HCT116 (cell line): Measurements from ENCODE around the gene C1orf185. TPM values are rescaled to one million over a fixed set of nuclear protein-coding genes. Genes with fewer than 3 reads are reported as not detected.

Experiments used
- ATAC-seq: fragments of 200-7000 bp; cut with Tn5 transposase; 2 replicates; pipeline ENCODE4 v1.9.1; 2020; ENCODE audit warnings: mild to moderate bottlenecking, moderate library complexity
- BruUV-seq: library from RNA; stranded (reverse); fragments of 400-500 nt; replicated peaks from 2 replicates; lab custom pipeline; 2021; lab: Mats Ljungman, UMichigan
- CTCF ChIA-PET: fragments of 300-600 bp; sonication (Branson Sonifier 250); formaldehyde crosslinking; loops from one replicate; lab custom pipeline; 2021; ENCODE audit warnings: antibody characterized with exemption; lab: Charles Lee
- POLR2A ChIA-PET: fragments of 300-600, 350-600 bp; sonication (Branson Sonifier 250); formaldehyde crosslinking; loops from one replicate; lab custom pipeline; 2021; ENCODE audit warnings: antibody characterized with exemption; lab: Charles Lee
- RAD21 ChIA-PET, 2 experiments: fragments of 300-600 bp; sonication (Branson Sonifier 250); formaldehyde crosslinking; loops; one replicate each; lab custom pipeline; 2023; ENCODE audit warnings: low total read pairs in 2 of 2; ENCODE audit not compliant: uncharacterized antibody in 2 of 2, unreplicated experiment in 2 of 2, low non-redundant PET in 1 of 2; lab: Charles Lee
- DNase-seq: peaks from one replicate; pipeline ENCODE4 v3.0.0-alpha.2; 2010; ENCODE audit warnings: low read depth, low spot score
- H2AFZ ChIP-seq: fragments of 200-600 bp; shearing (Covaris generic), sonication (generic); 2 replicates; pipeline ENCODE4 v1.6.1; 2017; ENCODE audit warnings: low read depth, mixed run types, mixed read lengths, antibody characterized with exemption, low read length; ENCODE audit not compliant: poor library complexity, severe bottlenecking
- H3K27ac ChIP-seq: 2 replicates; pipeline ENCODE4 v1.5.1; 2012; ENCODE audit warnings: low read depth, low read length
- H3K27me3 ChIP-seq: fragments of 200-600 bp; sonication (generic); 2 replicates; pipeline ENCODE4 v1.6.1; 2016; ENCODE audit warnings: mixed run types, low read length, mixed read lengths; ENCODE audit not compliant: insufficient read depth
- H3K36me3 ChIP-seq, 2 experiments: fragments of 200-500 bp in 1 of 2; fragments of 200-600 bp in 1 of 2; sonication (Bioruptor generic) in 1 of 2; sonication (generic) in 1 of 2; 2 replicates each; pipeline versions ENCODE4 v1.5.1 to v1.6.1; 2014 to 2016; ENCODE audit warnings: low read length in 2 of 2, inconsistent platforms in 1 of 2, mixed read lengths in 1 of 2, mixed run types in 1 of 2; ENCODE audit not compliant: insufficient read depth in 2 of 2, control insufficient read depth in 1 of 2
- H3K4me1 ChIP-seq, 2 experiments: fragments of 200-600 bp in 1 of 2; sonication (generic) in 1 of 2; 2 replicates each; pipeline versions ENCODE4 v1.5.1 to v1.6.1; 2012 to 2017; ENCODE audit warnings: low read length in 2 of 2, inconsistent platforms in 1 of 2, mild to moderate bottlenecking in 1 of 2, mixed read lengths in 1 of 2, mixed run types in 1 of 2, moderate library complexity in 1 of 2; ENCODE audit not compliant: insufficient read depth in 2 of 2, control insufficient read depth in 1 of 2
- H3K4me2 ChIP-seq: fragments of 200-600 bp; sonication (generic); 2 replicates; pipeline ENCODE4 v1.6.1; 2017; ENCODE audit warnings: mixed run types, low read length, mixed read lengths
- H3K4me3 ChIP-seq, 2 experiments: fragments of 200-600 bp in 1 of 2; sonication (generic) in 1 of 2; replicated peaks in 1 of 2; 2 replicates each; pipeline ENCODE4 v1.5.1; 2011 to 2016; ENCODE audit warnings: low read length in 2 of 2, control low read depth in 1 of 2, low read depth in 1 of 2, mild to moderate bottlenecking in 1 of 2, mixed read lengths in 1 of 2, mixed run types in 1 of 2
- H3K79me2 ChIP-seq: fragments of 200-600 bp; sonication (generic); 2 replicates; pipeline ENCODE4 v1.6.1; 2017; ENCODE audit warnings: mild to moderate bottlenecking, mixed run types, low read length, moderate library complexity, mixed read lengths; ENCODE audit not compliant: insufficient read depth
- H3K9ac ChIP-seq: fragments of 200-600 bp; sonication (generic); 2 replicates; pipeline ENCODE4 v1.6.1; 2016; ENCODE audit warnings: low read length, mixed read lengths
- H3K9me2 ChIP-seq: fragments of 200-600 bp; sonication (generic), shearing (Covaris generic); 2 replicates; pipeline ENCODE4 v1.6.1; 2017; ENCODE audit warnings: mixed run types, mild to moderate bottlenecking, moderate library complexity; ENCODE audit not compliant: insufficient read depth
- H3K9me3 ChIP-seq, 2 experiments: fragments of 200-500 bp in 1 of 2; fragments of 200-600 bp in 1 of 2; sonication (Bioruptor generic) in 1 of 2; sonication (generic) in 1 of 2; 2 replicates each; pipeline ENCODE4 v1.6.1; 2014 to 2017; ENCODE audit warnings: low read length in 2 of 2, mixed read lengths in 2 of 2, inconsistent platforms in 1 of 2, low read depth in 1 of 2, mild to moderate bottlenecking in 1 of 2, mixed run types in 1 of 2, moderate library complexity in 1 of 2; ENCODE audit not compliant: control insufficient read depth in 1 of 2, insufficient read depth in 1 of 2
- H4K20me1 ChIP-seq: fragments of 200-600 bp; sonication (generic), shearing (Covaris generic); 2 replicates; pipeline ENCODE4 v1.6.1; 2017; ENCODE audit warnings: mixed run types, mild to moderate bottlenecking, moderate library complexity; ENCODE audit not compliant: insufficient read depth
- CEBPB ChIP-seq: IDR thresholded peaks from 2 replicates; pipeline ENCODE4 v1.6.1; 2012; ENCODE audit warnings: low read depth
- ELF1 ChIP-seq: IDR thresholded peaks from 2 replicates; pipeline ENCODE4 v1.6.1; 2012; ENCODE audit warnings: low read depth, borderline replicate concordance
- FOSL1 ChIP-seq: IDR thresholded peaks from 2 replicates; pipeline ENCODE4 v1.6.1; 2012; ENCODE audit warnings: low read depth
- POLR2A ChIP-seq: IDR thresholded peaks from 2 replicates; pipeline ENCODE4 v1.7.0; 2011; ENCODE audit warnings: borderline replicate concordance; ENCODE audit not compliant: insufficient read depth, insufficient read length; ENCODE audit errors: extremely low read depth
- POLR2AphosphoS5 ChIP-seq: IDR thresholded peaks from 2 replicates; pipeline ENCODE4 v1.6.1; 2011; ENCODE audit warnings: mild to moderate bottlenecking, low read depth, low read length, moderate library complexity
- RAD21 ChIP-seq: IDR thresholded peaks from 2 replicates; pipeline ENCODE4 v1.6.1; 2012; ENCODE audit warnings: low read depth, mild to moderate bottlenecking
- SRF ChIP-seq: IDR thresholded peaks from 2 replicates; pipeline ENCODE4 v1.6.1; 2012; ENCODE audit warnings: low read depth
- YY1 ChIP-seq: IDR thresholded peaks from 2 replicates; pipeline ENCODE4 v1.6.1; 2011; ENCODE audit warnings: low read length, low read depth, moderate library complexity, mild to moderate bottlenecking; ENCODE audit not compliant: insufficient replicate concordance; ENCODE audit errors: extremely low read depth
- ZNF274 ChIP-seq: fragments of 200-500 bp; sonication (Bioruptor generic); IDR thresholded peaks from 2 replicates; pipeline ENCODE4 v1.6.1; 2014; ENCODE audit warnings: mild to moderate bottlenecking, low read depth, low read length, inconsistent platforms
- intact Hi-C: fragments of 100-400 bp; cut with micrococcal nuclease; formaldehyde crosslinking; loops from 2 replicates; pipeline ENCODE4 v1.10.0; 2022
- total RNA-seq: library from RNA; stranded (reverse); gene quantifications from one replicate; pipeline ENCODE4 v1.2.1, GENCODE V29; 2021; ENCODE audit not compliant: unreplicated experiment
- TF ChIP-seq, protein P1 (sequence below), 3 experiments: fragments of 200-600 bp in 1 of 3; sonication (generic) in 1 of 3; IDR thresholded peaks in 2 of 3; conservative IDR thresholded peaks in 1 of 3; 2 replicates each; pipeline ENCODE4 v1.5.1; 2012 to 2017; ENCODE audit warnings: low read depth in 2 of 3, low read length in 2 of 3, antibody characterized with exemption in 1 of 3, borderline replicate concordance in 1 of 3, control low read depth in 1 of 3, mild to moderate bottlenecking in 1 of 3, mixed read lengths in 1 of 3, mixed run types in 1 of 3, moderate library complexity in 1 of 3; ENCODE audit not compliant: insufficient read depth in 1 of 3

C1orf185 gene
- total RNA-seq, 1 experiment from 2014 or later, result not detected

DNA sequence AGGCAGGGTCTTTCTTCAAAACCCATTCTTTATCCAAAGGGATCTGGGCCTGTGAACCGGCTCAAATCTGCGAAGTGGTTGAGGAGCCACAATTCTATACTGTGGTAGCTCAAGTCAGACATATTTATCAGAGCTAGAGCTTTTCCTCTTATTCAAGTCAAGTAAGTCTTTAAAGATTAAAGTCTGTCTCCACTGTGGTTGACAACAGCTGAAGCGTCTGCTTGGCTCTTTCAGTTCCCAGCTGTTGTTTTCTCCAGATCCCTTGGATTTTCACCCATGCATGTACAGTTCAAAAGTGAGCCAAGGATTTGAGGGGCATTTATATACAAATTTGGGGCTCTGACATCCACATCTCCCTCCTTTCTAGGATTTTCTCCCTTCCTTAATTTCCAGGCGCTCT, 66.9 kb downstream of the C1orf185 start:
- no peak for ATAC-seq
- Histone ChIP-seq H3K27me3 (no peaks in the 10 kb centered on the region), H3K4me2 (no peak overlapping the region), H3K9me2 (no peaks in the 10 kb centered on the region), H3K9ac (no peak overlapping the region), H3K9me3 (no peaks in the 10 kb centered on the region), H3K4me3 (no peak overlapping the region), H3K36me3 (no peaks in the 10 kb centered on the region), H2AFZ (no peak overlapping the region), H3K4me1 (no peaks in the 10 kb centered on the region), H4K20me1 (no peaks in the 10 kb centered on the region), H3K27ac (no peak overlapping the region), H3K79me2 (no peaks in the 10 kb centered on the region)
- CTCF ChIA-PET, result interaction anchor here (1.2 kb wide), 1 partner anchor 24 kb away, joined by 3 read pairs; no protein-coding TSS in a partner anchor
- DNase-seq, result no peak
- POLR2A ChIA-PET, result no interaction called here
- RAD21 ChIA-PET, result no interaction called here
- BruUV-seq, result no TSS peak
- intact Hi-C loops, result no loop called here
- no peak for TF ChIP-seq SRF
- TF ChIP-seq RAD21, result no peak
- TF ChIP-seq, protein P1, sequence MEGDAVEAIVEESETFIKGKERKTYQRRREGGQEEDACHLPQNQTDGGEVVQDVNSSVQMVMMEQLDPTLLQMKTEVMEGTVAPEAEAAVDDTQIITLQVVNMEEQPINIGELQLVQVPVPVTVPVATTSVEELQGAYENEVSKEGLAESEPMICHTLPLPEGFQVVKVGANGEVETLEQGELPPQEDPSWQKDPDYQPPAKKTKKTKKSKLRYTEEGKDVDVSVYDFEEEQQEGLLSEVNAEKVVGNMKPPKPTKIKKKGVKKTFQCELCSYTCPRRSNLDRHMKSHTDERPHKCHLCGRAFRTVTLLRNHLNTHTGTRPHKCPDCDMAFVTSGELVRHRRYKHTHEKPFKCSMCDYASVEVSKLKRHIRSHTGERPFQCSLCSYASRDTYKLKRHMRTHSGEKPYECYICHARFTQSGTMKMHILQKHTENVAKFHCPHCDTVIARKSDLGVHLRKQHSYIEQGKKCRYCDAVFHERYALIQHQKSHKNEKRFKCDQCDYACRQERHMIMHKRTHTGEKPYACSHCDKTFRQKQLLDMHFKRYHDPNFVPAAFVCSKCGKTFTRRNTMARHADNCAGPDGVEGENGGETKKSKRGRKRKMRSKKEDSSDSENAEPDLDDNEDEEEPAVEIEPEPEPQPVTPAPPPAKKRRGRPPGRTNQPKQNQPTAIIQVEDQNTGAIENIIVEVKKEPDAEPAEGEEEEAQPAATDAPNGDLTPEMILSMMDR (IDR thresholded peaks at IDR 0.05 in 2 of 3, conservative IDR thresholded peaks at IDR 0.05 in 1 of 3; ENCODE audit: borderline replicate concordance in 1 of 3, insufficient read depth in 1 of 3, low read depth in 2 of 3, low read length in 2 of 3), result no peak
- no peak for TF ChIP-seq CEBPB
- TF ChIP-seq ELF1, result no peak
- TF ChIP-seq ZNF274, result no peak
- no peak for TF ChIP-seq POLR2A
- no peak for TF ChIP-seq POLR2AphosphoS5
- no peak for TF ChIP-seq YY1
- no peak for TF ChIP-seq FOSL1
